GOT3 (cell line): ENCODE results near the gene PSME4.

ENCODE experiments used
- DNase-seq: peaks from one replicate; lab custom pipeline; 2025; ENCODE audit warnings: mixed read lengths; lab: John Stamatoyannopoulos, UW

Gene PSME4

GRCh38 chr2:53970724-53971602 lies at the start of gene PSME4:
PSME4 (minus strand) TSS chr2:53970993; CDS start chr2:53970784, 209 bp downstream.
- peak; percentile 74 for DNase-seq

- DNase-seq = no peak
Observed at GRCh38 chr2:54015798-54016699, 45.3 kb upstream of the PSME4 start.

GRCh38 chr2:54013996-54014395 lies 43.2 kb upstream of the PSME4 start:
- no peak for DNase-seq

GRCh38 chr2:54012538-54013141 lies 41.8 kb upstream of the PSME4 start:
- DNase-seq = no peak

- DNase-seq = no peak
Observed at GRCh38 chr2:54009549-54009948, 38.8 kb upstream of the PSME4 start.

GRCh38 chr2:54008439-54008838 lies 37.6 kb upstream of the PSME4 start:
- DNase-seq = no peak

GRCh38 chr2:54000524-54000923 lies 29.7 kb upstream of the PSME4 start:
- no peak for DNase-seq

GRCh38 chr2:54000122-54000521 lies 29.3 kb upstream of the PSME4 start:
- no peak for DNase-seq

GRCh38 chr2:53998834-53999233 lies 28.0 kb upstream of the PSME4 start:
- no peak for DNase-seq

GRCh38 chr2:53994818-53995808 lies 24.3 kb upstream of the PSME4 start:
- no peak for DNase-seq

- DNase-seq = no peak
Observed at GRCh38 chr2:53991948-53992347, 21.2 kb upstream of the PSME4 start.

- DNase-seq = no peak
Observed at GRCh38 chr2:53989210-53989862, 18.5 kb upstream of the PSME4 start.

GRCh38 chr2:53987336-53987921 lies 16.6 kb upstream of the PSME4 start:
- no peak for DNase-seq

- no peak for DNase-seq
Observed at GRCh38 chr2:53985646-53986045, 14.9 kb upstream of the PSME4 start.

- DNase-seq = no peak
Observed at GRCh38 chr2:53969968-53970723, 647 bp downstream of the PSME4 start.

- no peak for DNase-seq
Observed at GRCh38 chr2:53969285-53969967, 1.4 kb downstream of the PSME4 start.

GRCh38 chr2:53964987-53965687 lies 5.7 kb downstream of the PSME4 start:
- DNase-seq = no peak

- DNase-seq = no peak
Observed at GRCh38 chr2:53964257-53964952, 6.4 kb downstream of the PSME4 start.
